Gastrocnemius medialis (tissue), 4 donors: ENCODE results near the gene TAPBP.

Experiments
- CTCF ChIP-seq, 5 experiments: fragments of 450-650 bp in 3 of 5; fragments of 200-600 bp in 2 of 5; sonication (generic) in 2 of 5; IDR thresholded peaks in 4 of 5; conservative IDR thresholded peaks in 1 of 5; 1 replicate in 4 of 5; 2 replicates in 1 of 5; pipeline ENCODE4 v1.5.1; 2016 to 2019; ENCODE audit warnings: antibody characterized with exemption in 5 of 5, mild to moderate bottlenecking in 3 of 5, moderate library complexity in 3 of 5
- POLR2A ChIP-seq, 2 donors: fragments of 450-650 bp; IDR thresholded peaks; one replicate each; pipeline ENCODE4 v1.6.1; 2017; ENCODE audit warnings: antibody characterized with exemption in 2 of 2, mild to moderate bottlenecking in 2 of 2, moderate library complexity in 2 of 2

GRCh38 chr6:33259032-33259431 is 54.8 kb downstream of the TAPBP start:
- no peak for TF ChIP-seq CTCF (IDR thresholded peaks at IDR 0.05 in 4 of 5, conservative IDR thresholded peaks at IDR 0.05 in 1 of 5)
- no peak for TF ChIP-seq POLR2A (IDR thresholded peaks at IDR 0.05)
